Uterus (tissue), 4 donors: Measurements from ENCODE around the gene C19orf38. TPM values are rescaled to one million over a fixed set of nuclear protein-coding genes. Genes with fewer than 3 reads are reported as not detected.
"Not testable (repeated sequence)": the region's sequence is repeated elsewhere in the genome, so short reads cannot be mapped to it uniquely, and the experiment has no call there.

Source experiments
- DNase-seq, 2 donors: peaks; one replicate each; pipeline ENCODE4 v3.0.0-alpha.2; 2019 to 2020
- H3K27ac ChIP-seq, 2 donors: fragments of 200-600 bp; sonication (generic); 1 replicate in 1 of 2; 2 replicates in 1 of 2; pipeline ENCODE4 v1.5.1; 2016 to 2018
- H3K27me3 ChIP-seq, 2 donors: fragments of 200-600 bp; sonication (generic); one replicate each; pipeline ENCODE4 v1.5.1; 2018 to 2019; ENCODE audit warnings: control low read depth in 1 of 2
- H3K36me3 ChIP-seq, 2 donors: fragments of 200-600 bp; sonication (generic); one replicate each; pipeline ENCODE4 v1.5.1; 2019; ENCODE audit warnings: control low read depth in 1 of 2
- H3K4me1 ChIP-seq, 2 donors: fragments of 200-600 bp; sonication (generic); one replicate each; pipeline ENCODE4 v1.5.1; 2018 to 2019; ENCODE audit warnings: control low read depth in 1 of 2
- H3K4me3 ChIP-seq, 2 donors: fragments of 200-600 bp; sonication (generic); 1 replicate in 1 of 2; 2 replicates in 1 of 2; pipeline ENCODE4 v1.5.1; 2018 to 2019; ENCODE audit warnings: mild to moderate bottlenecking in 1 of 2
- H3K9me3 ChIP-seq, 2 donors: fragments of 200-600 bp; sonication (generic); one replicate each; pipeline ENCODE4 v1.5.1; 2019; ENCODE audit warnings: control low read depth in 1 of 2
- POLR2A ChIP-seq, 2 donors: fragments of 450-650 bp; IDR thresholded peaks; one replicate each; pipeline ENCODE4 v1.6.1; 2016; ENCODE audit warnings: antibody characterized with exemption in 2 of 2, mild to moderate bottlenecking in 1 of 2, moderate library complexity in 1 of 2
- intact Hi-C: fragments of 100-400 bp; cut with DNase I; formaldehyde crosslinking; loops from one replicate; pipeline ENCODE4 v1.15.1; 2023; ENCODE audit warnings: low total_unique reads
- total RNA-seq, 4 donors: library from RNA; depleted of rRNA in 3 of 4; stranded (reverse); fragments of >200 nt in 3 of 4; gene quantifications; one replicate each; pipeline versions ENCODE4 v1.1.0 to v1.2.4, GENCODE V29; 2014 to 2023
- TF ChIP-seq, protein P1 (sequence below), 4 experiments: fragments of 200-600 bp in 2 of 4; fragments of 450-650 bp in 2 of 4; sonication (generic) in 2 of 4; IDR thresholded peaks; one replicate each; pipeline ENCODE4 v1.5.1; 2016 to 2019; ENCODE audit warnings: antibody characterized with exemption in 4 of 4, mild to moderate bottlenecking in 2 of 4, moderate library complexity in 1 of 4
- donor health status: DM: yes; HTN: yes; CAD: no.

Gene C19orf38
- total RNA-seq, 4 donors from 2014 or later, result 2.7 to 25.9 TPM; not detected in 2

DNA sequence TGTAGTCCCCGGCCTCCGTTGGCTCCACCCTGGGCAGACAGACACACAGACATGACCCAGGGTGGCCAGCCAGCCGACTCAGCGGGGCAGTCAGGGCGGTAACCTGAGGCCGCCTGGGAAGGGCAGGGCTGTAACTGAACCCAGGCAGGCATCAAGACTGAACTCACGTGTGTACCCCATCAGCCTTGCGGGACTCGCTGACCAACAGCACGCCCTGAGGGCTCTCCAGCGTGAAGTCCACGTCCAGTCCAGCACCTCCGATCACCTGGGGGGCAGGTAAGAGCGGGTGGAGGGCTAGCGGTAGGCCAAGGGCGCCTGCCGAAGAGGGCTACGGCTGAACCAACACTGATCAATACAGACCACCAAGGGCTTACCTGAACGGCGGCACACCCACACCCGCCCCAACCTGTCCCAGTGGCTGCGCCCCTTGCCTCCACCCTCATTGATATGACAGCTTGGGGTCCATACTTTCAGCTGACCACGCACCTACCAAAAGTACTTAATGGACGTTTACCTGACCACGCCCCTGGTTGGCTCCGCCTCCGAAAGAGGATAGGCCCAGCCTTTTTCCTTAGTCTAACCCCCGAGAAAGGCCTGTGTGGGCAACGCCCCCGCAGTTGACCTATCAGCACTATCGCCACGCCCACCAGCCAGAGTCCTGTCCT lies 13.0 kb upstream of the C19orf38 start:
- intact Hi-C loops, result no loop called here
- no peak for TF ChIP-seq POLR2A (IDR thresholded peaks at IDR 0.05)
- TF ChIP-seq, protein P1, sequence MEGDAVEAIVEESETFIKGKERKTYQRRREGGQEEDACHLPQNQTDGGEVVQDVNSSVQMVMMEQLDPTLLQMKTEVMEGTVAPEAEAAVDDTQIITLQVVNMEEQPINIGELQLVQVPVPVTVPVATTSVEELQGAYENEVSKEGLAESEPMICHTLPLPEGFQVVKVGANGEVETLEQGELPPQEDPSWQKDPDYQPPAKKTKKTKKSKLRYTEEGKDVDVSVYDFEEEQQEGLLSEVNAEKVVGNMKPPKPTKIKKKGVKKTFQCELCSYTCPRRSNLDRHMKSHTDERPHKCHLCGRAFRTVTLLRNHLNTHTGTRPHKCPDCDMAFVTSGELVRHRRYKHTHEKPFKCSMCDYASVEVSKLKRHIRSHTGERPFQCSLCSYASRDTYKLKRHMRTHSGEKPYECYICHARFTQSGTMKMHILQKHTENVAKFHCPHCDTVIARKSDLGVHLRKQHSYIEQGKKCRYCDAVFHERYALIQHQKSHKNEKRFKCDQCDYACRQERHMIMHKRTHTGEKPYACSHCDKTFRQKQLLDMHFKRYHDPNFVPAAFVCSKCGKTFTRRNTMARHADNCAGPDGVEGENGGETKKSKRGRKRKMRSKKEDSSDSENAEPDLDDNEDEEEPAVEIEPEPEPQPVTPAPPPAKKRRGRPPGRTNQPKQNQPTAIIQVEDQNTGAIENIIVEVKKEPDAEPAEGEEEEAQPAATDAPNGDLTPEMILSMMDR (IDR thresholded peaks at IDR 0.05), result no peak
- H3K9me3 ChIP-seq, result peaks cover 0 to 4% of the 10 kb centered on the region in 2 donors

DNA sequence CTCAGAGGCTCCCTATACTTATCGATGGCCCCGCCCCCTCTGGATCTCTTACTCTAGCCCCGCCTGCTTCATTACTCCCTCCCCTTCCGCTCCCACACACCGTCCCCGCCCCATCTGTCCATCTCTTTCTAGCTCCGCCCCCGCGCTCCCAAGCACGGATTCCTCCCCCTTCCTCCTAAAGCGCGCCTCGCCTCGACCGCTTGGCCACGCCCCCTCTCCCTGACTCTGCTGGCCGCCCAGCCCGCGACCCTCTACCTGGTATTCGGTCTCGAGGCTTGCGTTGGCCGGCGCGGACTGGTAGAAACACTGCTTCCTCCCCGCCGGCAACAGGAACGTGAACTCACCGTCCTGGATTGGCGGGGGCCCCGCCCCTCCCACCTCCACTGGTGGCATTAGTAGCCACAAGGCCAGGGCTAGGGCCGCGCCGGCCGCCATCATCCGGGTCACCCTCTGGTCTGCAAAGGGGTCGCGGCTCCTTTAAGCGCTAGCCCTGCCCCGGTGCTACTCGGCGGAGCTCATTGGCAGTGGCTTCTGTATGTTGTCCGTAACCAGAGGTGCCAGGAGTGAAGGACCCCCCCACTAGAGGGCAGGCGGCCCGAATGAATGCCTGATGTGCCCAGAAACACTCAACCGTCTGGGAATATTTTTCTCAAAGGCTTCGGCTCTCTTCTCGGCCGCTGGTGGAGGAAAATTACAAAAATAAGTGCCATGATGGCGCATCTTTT lies 12.3 kb upstream of the C19orf38 start, which contains the start of gene TMED1:
TMED1 (minus strand) TSS at position 459 of the 725 bp plus-strand sequence; CDS start at position 438, 21 bp downstream.
- peak within 1 kb of the TSS; percentile 64 to 77 for H3K4me3 ChIP-seq
- intact Hi-C loops, result no loop called here
- H3K27ac ChIP-seq, result peak within 1 kb of the TSS; percentile 94 to 99
- DNase-seq, result peak; percentile 99 to 100
- no peaks in the 10 kb centered on the region for H3K27me3 ChIP-seq
- peaks cover 0 to 4% of the 10 kb centered on the region in 2 donors for H3K9me3 ChIP-seq
- H3K36me3 ChIP-seq, result no peaks in the 10 kb centered on the region
- H3K4me1 ChIP-seq, result no peaks in the 10 kb centered on the region
- TF ChIP-seq, protein P1 (IDR thresholded peaks at IDR 0.05), result peak; percentile 14 to 60 (median 42)
- TF ChIP-seq POLR2A (IDR thresholded peaks at IDR 0.05), result peak; percentile 28 to 68

More for the DNA sequence above, 13.0 kb upstream of the C19orf38 start:
- H3K4me3 ChIP-seq, result peak overlapping the region in 1 of 2 donors; percentile 77
- H3K27ac ChIP-seq, result peak overlapping the region; percentile 94 to 99
- no peaks in the 10 kb centered on the region for H3K4me1 ChIP-seq
- no peak for DNase-seq
- H3K36me3 ChIP-seq, result no peaks in the 10 kb centered on the region
- H3K27me3 ChIP-seq, result no peaks in the 10 kb centered on the region

DNA sequence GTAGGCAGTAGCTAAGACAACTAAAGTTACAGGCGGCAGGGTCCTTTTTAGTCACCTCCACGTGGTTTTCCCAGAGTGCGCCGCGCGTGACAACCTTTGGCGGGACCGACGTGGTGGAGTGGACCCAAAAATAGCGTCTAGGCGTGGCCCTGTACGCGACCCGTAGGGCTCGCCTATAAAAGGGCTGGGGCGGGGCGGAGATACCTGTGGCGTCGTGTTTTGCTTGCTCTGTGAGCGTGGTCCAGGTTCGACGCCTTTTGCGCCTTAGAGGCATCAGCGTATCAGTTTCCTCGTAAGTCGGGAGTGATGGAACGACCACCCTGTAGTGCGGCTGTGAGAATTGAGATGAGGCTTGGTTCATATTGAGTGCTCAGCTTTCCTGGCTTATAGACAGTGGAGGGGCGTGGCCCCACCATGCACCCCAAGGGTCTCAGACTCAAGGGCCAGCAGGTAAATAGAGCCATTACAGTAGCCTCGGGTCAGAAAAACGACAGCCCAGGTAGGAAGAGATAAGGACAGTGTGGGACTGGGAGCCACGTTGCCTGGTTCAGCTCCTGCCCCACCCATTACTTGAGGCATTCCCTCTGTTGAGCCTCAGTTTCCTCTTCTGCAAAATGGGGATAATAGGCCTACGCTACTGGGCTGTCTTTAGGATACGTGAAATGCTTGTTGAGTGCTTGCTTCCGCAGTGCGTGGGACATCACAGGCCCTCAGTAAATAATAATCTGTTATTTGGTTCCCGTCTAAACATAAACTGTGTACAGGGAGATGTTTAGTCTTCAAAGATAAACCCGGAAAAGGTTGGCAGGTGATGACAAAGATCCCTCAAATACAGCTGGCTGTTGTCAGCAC lies 11.5 kb upstream of the C19orf38 start:
- H3K4me3 ChIP-seq, result peak overlapping the region; percentile 64 to 77
- H3K4me1 ChIP-seq, result no peaks in the 10 kb centered on the region
- no peaks in the 10 kb centered on the region for H3K27me3 ChIP-seq
- peaks cover 0 to 4% of the 10 kb centered on the region in 2 donors for H3K9me3 ChIP-seq
- DNase-seq, result peak; percentile 82 to 86
- intact Hi-C loops, result no loop called here
- no peaks in the 10 kb centered on the region for H3K36me3 ChIP-seq
- no peak for TF ChIP-seq POLR2A (IDR thresholded peaks at IDR 0.05)
- TF ChIP-seq, protein P1 (IDR thresholded peaks at IDR 0.05), result no peak
- H3K27ac ChIP-seq, result peak overlapping the region; percentile 94 to 99

DNA sequence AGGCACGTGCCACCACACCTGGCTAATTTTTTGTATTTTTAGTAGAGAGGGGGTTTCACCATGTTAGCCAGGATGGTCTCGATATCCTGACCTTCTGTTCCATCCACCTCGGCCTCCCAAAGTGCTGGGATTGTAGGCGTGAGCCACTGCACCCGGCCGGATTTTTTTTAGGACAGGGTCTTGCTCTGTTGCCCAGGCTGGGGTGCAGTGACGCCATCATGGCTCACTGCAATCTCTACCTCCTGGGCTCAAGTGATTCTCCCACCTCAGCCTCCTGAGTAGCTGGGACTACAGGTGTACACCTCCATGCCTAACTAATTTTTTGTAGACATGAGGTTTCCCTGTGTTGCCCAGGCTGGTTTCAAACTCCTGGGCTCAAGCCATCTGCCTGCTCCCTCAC lies 10.6 kb upstream of the C19orf38 start:
- H3K27me3 ChIP-seq, intact Hi-C loops, H3K4me3 ChIP-seq, DNase-seq, H3K27ac ChIP-seq, H3K9me3 ChIP-seq, H3K4me1 ChIP-seq, H3K36me3 ChIP-seq: not testable (repeated sequence)

DNA sequence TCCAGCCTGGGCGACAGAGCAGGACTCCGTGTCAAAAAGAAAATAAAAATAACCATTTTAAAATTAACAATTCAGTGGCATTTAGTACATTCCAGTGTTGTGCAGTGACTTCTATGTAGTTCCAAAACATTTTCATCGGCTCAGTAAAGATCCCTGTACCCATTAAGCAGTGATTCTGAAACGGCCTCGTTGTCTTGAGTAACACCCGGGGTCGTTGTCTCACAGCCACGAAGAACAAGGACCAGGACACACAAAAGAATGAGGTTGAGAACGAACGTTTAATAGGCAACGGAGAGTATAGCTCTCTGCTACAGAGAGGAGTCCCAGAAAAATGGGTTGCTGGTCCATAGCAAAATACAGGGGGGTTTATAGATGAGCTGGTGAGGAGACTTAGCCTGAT lies 9.8 kb upstream of the C19orf38 start:
- Histone ChIP-seq H3K36me3 (no peaks in the 10 kb centered on the region), H3K27me3 (no peaks in the 10 kb centered on the region), H3K4me3 (no peak overlapping the region), H3K9me3 (peaks cover 0 to 4% of the 10 kb centered on the region in 2 donors), H3K27ac (no peak overlapping the region), H3K4me1 (no peaks in the 10 kb centered on the region)
- intact Hi-C loops, result no loop called here
- no peak for TF ChIP-seq POLR2A (IDR thresholded peaks at IDR 0.05)
- TF ChIP-seq, protein P1 (IDR thresholded peaks at IDR 0.05), result no peak
- no peak for DNase-seq
